Measurements from ENCODE around the gene PPP2R2C. TPM values are rescaled to one million over a fixed set of nuclear protein-coding genes. Genes with fewer than 3 reads are reported as not detected.

The PPP2R2C gene
- total and polyA plus RNA-seq, 9 of the 15 experiments (the other 6 are each of a cell fraction or from before 2014, with no cell fraction given): 0.04 to 0.06 TPM; not detected in 7

GRCh38 chr4:6270636-6271121 is 201.7 kb downstream of the PPP2R2C start:
- no TSS peak for BruUV-seq (replicated peaks)
- in situ Hi-C loops (cut with MboI) (no loop called here), intact Hi-C loops (cut with micrococcal nuclease) (no loop called here)
- Histone ChIP-seq H3K9me1 (ENCODE audit: control insufficient read depth, insufficient read depth, low read length) (no peaks in the 10 kb centered on the region), H3K27me3 (ENCODE audit: control insufficient read depth in 2 of 2, insufficient read depth in 2 of 2, low read length in 2 of 2) (peaks cover 3 to 39% of the 10 kb centered on the region in 2 experiments; a peak in 3 of 5 replicates), H2AFZ (ENCODE audit: low read depth, low read length) (no peak overlapping the region), H3K4me2 (ENCODE audit: insufficient read depth, low read length) (no peak overlapping the region), H3K9ac (ENCODE audit: insufficient read depth in 1 of 2, low read depth in 2 of 2, low read length in 2 of 2) (no peak overlapping the region), H3K4me3 (no peak overlapping the region), H3K36me3 (ENCODE audit: control insufficient read depth, insufficient read depth, low read length) (no peaks in the 10 kb centered on the region), H3K79me2 (ENCODE audit: control insufficient read depth, insufficient read depth, low read length) (no peaks in the 10 kb centered on the region), H3K9me3 (replicated peaks; ENCODE audit: control insufficient read depth, insufficient read depth, low read depth, low read length) (no peaks in the 10 kb centered on the region), H4K20me1 (replicated peaks; ENCODE audit: control insufficient read depth, insufficient read depth, low read length) (peaks cover 6% of the 10 kb centered on the region; the same call in 1 of the 2 replicates), H3K27ac (ENCODE audit: extremely low read depth, low read depth, low read length) (no peak overlapping the region), H3K4me1 (replicated peaks in 1 of 2; ENCODE audit: control insufficient read depth in 2 of 2, insufficient read depth in 2 of 2, low read length in 2 of 2) (peaks cover 0 to 16% of the 10 kb centered on the region in 2 experiments; a peak in 2 of 5 replicates)
- ChIA-PET POLR2A (no interaction called here), CTCF (ENCODE audit: low intra/inter-chr PET ratio) (no interaction called here)
- FAIRE-seq (no peak), DNase-seq (ENCODE audit: extremely low read depth in 1 of 4, low spot score in 3 of 4) (no peak), ATAC-seq (no peak)
- TF ChIP-seq SMARCE1 (IDR thresholded peaks at IDR 0.05) (no peak), RERE (CRISPR knock-in tag; IDR thresholded peaks at IDR 0.05; ENCODE audit: borderline replicate concordance) (no peak), RBM39 (optimal IDR thresholded peaks at IDR 0.05; ENCODE audit: low read depth, low read length) (no peak), ZNF717 (CRISPR knock-in tag; IDR thresholded peaks at IDR 0.05) (no peak), KDM1A (IDR thresholded peaks at IDR 0.05) (no peak), USF1 (CRISPR knock-in tag; IDR thresholded peaks at IDR 0.05) (no peak), ZNF282 (CRISPR knock-in tag; IDR thresholded peaks at IDR 0.05) (no peak), TRIM24 (IDR thresholded peaks at IDR 0.05) (no peak), TFAM (CRISPR knock-in tag; conservative IDR thresholded peaks at IDR 0.05) (no peak), NONO (IDR thresholded peaks at IDR 0.05; ENCODE audit: low read depth in 2 of 2, low read length in 1 of 2) (no peak)
- 4% methylated on average over 8 of the region's 8 CpGs for WGBS (ENCODE audit: insufficient coverage, low coverage, missing lambda C conversion rate)
